ENCODE data around the gene INMT.

DNA sequence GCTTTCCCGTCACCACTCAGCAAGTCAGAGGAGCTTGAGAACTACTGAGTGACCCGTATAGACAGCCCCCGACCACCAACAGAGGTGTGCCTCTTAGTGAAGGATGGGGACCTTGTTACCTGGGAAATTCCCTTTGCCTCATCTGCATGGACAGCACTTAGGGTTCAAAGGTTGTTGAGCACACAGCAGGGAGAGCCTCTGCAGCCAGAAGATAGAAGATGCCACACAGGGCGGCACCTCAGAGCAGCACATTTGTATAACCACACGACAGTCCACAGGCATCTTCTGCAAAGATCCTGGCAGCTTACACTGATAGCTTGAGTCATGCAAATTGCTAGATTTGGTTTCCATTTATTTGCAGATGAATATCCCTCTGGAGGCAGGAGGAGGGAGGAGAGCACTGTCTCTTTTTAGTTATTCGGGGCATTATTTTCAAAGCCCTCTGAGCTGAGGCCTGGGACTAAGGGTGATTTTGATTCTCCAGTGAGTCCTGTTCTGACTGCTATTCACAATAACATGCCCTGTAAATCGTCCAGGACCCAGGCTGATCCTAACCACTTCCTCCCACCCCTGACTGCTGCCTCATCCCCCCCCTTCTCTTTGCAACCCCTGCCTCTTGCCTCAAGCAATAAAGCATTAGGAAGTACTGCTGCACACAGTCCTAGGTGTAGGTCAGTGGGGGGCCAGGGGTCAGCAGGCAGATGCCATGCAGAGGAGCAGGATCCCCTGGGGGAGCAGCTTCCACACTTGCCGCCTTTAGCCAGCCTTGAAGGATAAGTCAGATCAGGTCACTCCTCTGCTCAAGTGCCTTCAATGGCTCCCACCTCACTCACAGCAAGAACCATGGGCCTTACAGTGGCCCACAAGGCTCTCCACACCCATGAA, 24.6 kb upstream of the INMT start:
- TF ChIP-seq, protein P1, sequence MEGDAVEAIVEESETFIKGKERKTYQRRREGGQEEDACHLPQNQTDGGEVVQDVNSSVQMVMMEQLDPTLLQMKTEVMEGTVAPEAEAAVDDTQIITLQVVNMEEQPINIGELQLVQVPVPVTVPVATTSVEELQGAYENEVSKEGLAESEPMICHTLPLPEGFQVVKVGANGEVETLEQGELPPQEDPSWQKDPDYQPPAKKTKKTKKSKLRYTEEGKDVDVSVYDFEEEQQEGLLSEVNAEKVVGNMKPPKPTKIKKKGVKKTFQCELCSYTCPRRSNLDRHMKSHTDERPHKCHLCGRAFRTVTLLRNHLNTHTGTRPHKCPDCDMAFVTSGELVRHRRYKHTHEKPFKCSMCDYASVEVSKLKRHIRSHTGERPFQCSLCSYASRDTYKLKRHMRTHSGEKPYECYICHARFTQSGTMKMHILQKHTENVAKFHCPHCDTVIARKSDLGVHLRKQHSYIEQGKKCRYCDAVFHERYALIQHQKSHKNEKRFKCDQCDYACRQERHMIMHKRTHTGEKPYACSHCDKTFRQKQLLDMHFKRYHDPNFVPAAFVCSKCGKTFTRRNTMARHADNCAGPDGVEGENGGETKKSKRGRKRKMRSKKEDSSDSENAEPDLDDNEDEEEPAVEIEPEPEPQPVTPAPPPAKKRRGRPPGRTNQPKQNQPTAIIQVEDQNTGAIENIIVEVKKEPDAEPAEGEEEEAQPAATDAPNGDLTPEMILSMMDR (IDR thresholded peaks at IDR 0.05; ENCODE audit: low read depth, low read length, poor library complexity, severe bottlenecking) = no peak
- no peak for TF ChIP-seq EZH2phosphoT487 (IDR thresholded peaks at IDR 0.05; ENCODE audit: borderline replicate concordance, low read length)

All from DOHH2 (cell line).